SK-N-SH (cell line): ENCODE results near the gene SMYD3. TPM values are rescaled to one million over a fixed set of nuclear protein-coding genes. Genes with fewer than 3 reads are reported as not detected.

Experiments
- CTCF ChIA-PET: fragments of 300-600, 350-600 bp; formaldehyde crosslinking; extraction: SDS; loops from one replicate; lab custom pipeline; 2021; lab: Yijun Ruan, JAX
- POLR2A ChIA-PET: fragments of 350-600 bp; sonication (Branson Sonifier 250); formaldehyde crosslinking; extraction: SDS; loops from one replicate; lab custom pipeline; 2020; ENCODE audit warnings: antibody characterized with exemption, inconsistent platforms; lab: Yijun Ruan, JAX
- DNase-seq: peaks from one replicate; pipeline ENCODE4 v3.0.0; 2012
- H2AFZ ChIP-seq: fragments of 200-600 bp; sonication (generic); 2 replicates; pipeline ENCODE4 v1.8.1; 2016; ENCODE audit warnings: antibody characterized with exemption, mild to moderate bottlenecking, low read depth
- H3F3A ChIP-seq: fragments of 200-600 bp; sonication (generic); replicated peaks from 2 replicates; pipeline ENCODE3; 2016; ENCODE audit warnings: antibody characterized with exemption, mild to moderate bottlenecking; ENCODE audit not compliant: insufficient read depth
- H3K27ac ChIP-seq, 2 experiments: fragments of 200-500 bp in 1 of 2; fragments of 200-600 bp in 1 of 2; sonication (Bioruptor generic) in 1 of 2; sonication (generic), shearing (Covaris generic) in 1 of 2; 2 replicates each; pipeline versions ENCODE4 v1.5.1 to v1.6.1; 2014 to 2016; ENCODE audit warnings: low read depth in 2 of 2, inconsistent platforms in 1 of 2, low read length in 1 of 2, mild to moderate bottlenecking in 1 of 2, mixed read lengths in 1 of 2
- H3K27me3 ChIP-seq: fragments of 200-600 bp; sonication (generic), shearing (Covaris generic); 2 replicates; pipeline ENCODE4 v1.6.1; 2016; ENCODE audit warnings: mixed run types; ENCODE audit not compliant: insufficient read depth
- H3K36me3 ChIP-seq, 2 experiments: fragments of 200-500 bp in 1 of 2; fragments of 200-600 bp in 1 of 2; sonication (Bioruptor generic) in 1 of 2; sonication (generic) in 1 of 2; replicated peaks in 1 of 2; 2 replicates each; pipeline versions ENCODE3 to v1.5.1; 2014 to 2016; ENCODE audit warnings: low read length in 1 of 2, mild to moderate bottlenecking in 1 of 2; ENCODE audit not compliant: insufficient read depth in 2 of 2, control insufficient read depth in 1 of 2
- H3K4me1 ChIP-seq, 2 experiments: fragments of 200-500 bp in 1 of 2; fragments of 200-600 bp in 1 of 2; sonication (Bioruptor generic) in 1 of 2; sonication (generic), shearing (Covaris generic) in 1 of 2; 2 replicates each; pipeline versions ENCODE4 v1.5.1 to v1.6.1; 2014 to 2016; ENCODE audit warnings: low read depth in 1 of 2, low read length in 1 of 2, mixed run types in 1 of 2; ENCODE audit not compliant: insufficient read depth in 2 of 2, control insufficient read depth in 1 of 2
- H3K4me2 ChIP-seq: fragments of 200-600 bp; sonication (generic), shearing (Covaris generic); 2 replicates; pipeline ENCODE4 v1.6.1; 2017; ENCODE audit warnings: mixed run types
- H3K4me3 ChIP-seq, 2 experiments: fragments of 200-500 bp in 1 of 2; fragments of 200-600 bp in 1 of 2; sonication (Bioruptor generic) in 1 of 2; sonication (generic), shearing (Covaris generic) in 1 of 2; 2 replicates each; pipeline versions ENCODE4 v1.5.1 to v1.8.1; 2014 to 2016; ENCODE audit warnings: low read depth in 2 of 2, inconsistent platforms in 1 of 2, low read length in 1 of 2, mild to moderate bottlenecking in 1 of 2, mixed read lengths in 1 of 2, moderate library complexity in 1 of 2
- H3K79me2 ChIP-seq: fragments of 200-600 bp; sonication (generic); 2 replicates; pipeline ENCODE4 v1.8.1; 2017; ENCODE audit warnings: mild to moderate bottlenecking; ENCODE audit not compliant: insufficient read depth
- H3K9ac ChIP-seq: fragments of 200-600 bp; sonication (generic); 2 replicates; pipeline ENCODE4 v1.6.1; 2017; ENCODE audit warnings: mixed run types
- H3K9me2 ChIP-seq: fragments of 200-600 bp; sonication (generic); 2 replicates; pipeline ENCODE4 v1.6.1; 2017; ENCODE audit warnings: mixed run types
- H3K9me3 ChIP-seq: fragments of 200-600 bp; sonication (generic); 2 replicates; pipeline ENCODE4 v1.6.1; 2017; ENCODE audit warnings: mixed run types, mild to moderate bottlenecking, moderate library complexity
- H4K20me1 ChIP-seq: fragments of 200-600 bp; sonication (generic); 2 replicates; pipeline ENCODE4 v1.6.1; 2017; ENCODE audit warnings: mild to moderate bottlenecking, mixed run types; ENCODE audit not compliant: insufficient read depth
- CHD2 ChIP-seq: fragments of 150-350 bp; IDR thresholded peaks from 2 replicates; pipeline ENCODE4 v1.6.1; 2018; ENCODE audit warnings: low read length; ENCODE audit not compliant: partially characterized antibody
- ELF1 ChIP-seq: IDR thresholded peaks from 2 replicates; pipeline ENCODE4 v1.4.0; 2012
- EP300 ChIP-seq, 2 experiments: IDR thresholded peaks; 2 replicates each; pipeline versions ENCODE4 v1.4.0 to v1.6.1; 2012; ENCODE audit warnings: borderline replicate concordance in 1 of 2, low read depth in 1 of 2, low read length in 1 of 2
- EZH2phosphoT487 ChIP-seq: fragments of 200-600 bp; sonication (generic); IDR thresholded peaks from 2 replicates; pipeline ENCODE4 v1.6.1; 2017; ENCODE audit warnings: low read depth, mixed run types, mild to moderate bottlenecking, antibody characterized with exemption, moderate library complexity, borderline replicate concordance
- FOSL2 ChIP-seq: IDR thresholded peaks from 2 replicates; pipeline ENCODE4 v1.4.0; 2012; ENCODE audit warnings: low read depth, mild to moderate bottlenecking, moderate library complexity, borderline replicate concordance
- FOXJ3 ChIP-seq: sonication (generic); formaldehyde crosslinking; IDR thresholded peaks from 2 replicates; pipeline ENCODE4 v1.5.1; 2020; ENCODE audit warnings: mild to moderate bottlenecking, missing genetic modification reagents
- FOXM1 ChIP-seq: IDR thresholded peaks from 2 replicates; pipeline ENCODE4 v1.4.0; 2012; ENCODE audit warnings: low read depth, mild to moderate bottlenecking
- GABPA ChIP-seq: IDR thresholded peaks from 2 replicates; pipeline ENCODE4 v1.4.0; 2012; ENCODE audit warnings: low read depth, mild to moderate bottlenecking
- GATA2 ChIP-seq: sonication (generic); formaldehyde crosslinking; IDR thresholded peaks from 2 replicates; pipeline ENCODE4 v1.5.0; 2020; ENCODE audit warnings: mild to moderate bottlenecking, missing genetic modification reagents
- JUND ChIP-seq: IDR thresholded peaks from 2 replicates; pipeline ENCODE4 v1.4.0; 2012
- MEF2A ChIP-seq: IDR thresholded peaks from 2 replicates; pipeline ENCODE4 v1.4.0; 2012; ENCODE audit warnings: low read depth, borderline replicate concordance
- MXI1 ChIP-seq: IDR thresholded peaks from 2 replicates; pipeline ENCODE4 v1.6.1; 2012; ENCODE audit warnings: mild to moderate bottlenecking, low read depth, low read length, improper control_type of control experiment
- NRF1 ChIP-seq: IDR thresholded peaks from 2 replicates; pipeline ENCODE4 v1.6.1; 2012; ENCODE audit warnings: low read depth, mild to moderate bottlenecking, low read length
- RAD21 ChIP-seq: IDR thresholded peaks from 2 replicates; pipeline ENCODE4 v1.6.1; 2012; ENCODE audit warnings: mild to moderate bottlenecking, low read length
- RCOR1 ChIP-seq: fragments of 150-350 bp; IDR thresholded peaks from 2 replicates; pipeline ENCODE4 v1.6.1; 2017; ENCODE audit warnings: antibody characterized with exemption, low read length
- RFX5 ChIP-seq: IDR thresholded peaks from 2 replicates; pipeline ENCODE4 v1.6.1; 2012; ENCODE audit warnings: mild to moderate bottlenecking, improper control_type of control experiment, low read length
- SIN3A ChIP-seq: IDR thresholded peaks from 2 replicates; pipeline ENCODE4 v1.6.1; 2012; ENCODE audit warnings: low read depth, mild to moderate bottlenecking, low read length, moderate library complexity, borderline replicate concordance
- SMC3 ChIP-seq: IDR thresholded peaks from 2 replicates; pipeline ENCODE4 v1.6.1; 2012; ENCODE audit warnings: low read depth, low read length, improper control_type of control experiment
- TAF1 ChIP-seq: IDR thresholded peaks from 2 replicates; pipeline ENCODE4 v1.6.1; 2012; ENCODE audit warnings: low read depth, mild to moderate bottlenecking, low read length, moderate library complexity, borderline replicate concordance
- TCF12 ChIP-seq: IDR thresholded peaks from 2 replicates; pipeline ENCODE4 v1.4.0; 2012
- YY1 ChIP-seq: IDR thresholded peaks from 2 replicates; pipeline ENCODE4 v1.4.0; 2012; ENCODE audit warnings: low read depth, mild to moderate bottlenecking
- WGBS: methylation state at CpG from one replicate; pipeline ENCODE4 v1.1.6; 2017; ENCODE audit warnings: low lambda C conversion rate; 5-methylcytosine and 5-hydroxymethylcytosine counted together
- polyA plus RNA-seq, 3 experiments: library from polyadenylated mRNA; depleted of rRNA; stranded (reverse); fragments of >200 nt; gene quantifications; 2 replicates each; pipeline ENCODE4 v1.2.3, GENCODE V29; 2012
- TF ChIP-seq, protein P1 (sequence below): IDR thresholded peaks from 2 replicates; pipeline ENCODE4 v1.4.0; 2012; ENCODE audit warnings: low read depth, borderline replicate concordance
- TF ChIP-seq, protein P2 (sequence below): IDR thresholded peaks from 2 replicates; pipeline ENCODE4; 2012
- TF ChIP-seq, protein P3 (sequence below): IDR thresholded peaks from 2 replicates; pipeline ENCODE4 v1.4.0; 2012; ENCODE audit warnings: low read depth, borderline replicate concordance
- TF ChIP-seq, protein P4 (sequence below): IDR thresholded peaks from 2 replicates; pipeline ENCODE4 v1.6.1; 2012; ENCODE audit warnings: mild to moderate bottlenecking, low read depth, low read length, moderate library complexity

SMYD3 gene
- polyA plus RNA-seq, 1 of the 3 experiments (the other 2 are of a cell fraction): 31.4 TPM

DNA sequence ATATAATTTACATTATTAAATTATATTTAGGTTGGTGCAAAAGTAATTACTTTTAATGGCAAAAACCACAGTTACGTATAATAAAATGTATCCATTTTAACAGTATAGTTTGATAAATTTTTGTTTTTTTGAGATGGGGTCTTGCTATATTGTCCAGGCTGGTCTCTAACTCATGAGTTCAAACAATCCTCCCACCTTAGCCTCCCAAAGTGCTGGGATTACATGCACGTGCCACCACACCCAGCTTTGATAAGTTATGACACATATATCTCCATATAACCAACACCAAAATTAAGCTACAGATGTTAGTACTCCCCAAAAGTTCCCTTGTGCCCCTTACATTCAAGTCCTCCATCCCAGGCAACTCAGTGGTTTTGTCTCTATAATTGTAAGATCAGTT is 163.1 kb downstream of the SMYD3 start:
- Histone ChIP-seq H3K27me3 (no peaks in the 10 kb centered on the region), H3K27ac (no peak overlapping the region), H4K20me1 (no peaks in the 10 kb centered on the region), H3K4me3 (no peak overlapping the region), H3K9me2 (no peaks in the 10 kb centered on the region), H3K79me2 (no peaks in the 10 kb centered on the region), H3K9ac (no peak overlapping the region), H3K4me1 (no peaks in the 10 kb centered on the region), H3K36me3 (peaks cover 0 to 10% of the 10 kb centered on the region in 2 experiments), H3K9me3 (peaks cover 4% of the 10 kb centered on the region; the same call in 1 of the 2 replicates), H3F3A (no peaks in the 10 kb centered on the region), H3K4me2 (no peak overlapping the region), H2AFZ (no peak overlapping the region)
- no peak for DNase-seq
- CTCF ChIA-PET: no interaction called here
- WGBS: 98% methylated on average over 2 of the region's 2 CpGs
- POLR2A ChIA-PET: no interaction called here
- TF ChIP-seq MEF2A: no peak
- TF ChIP-seq RCOR1: no peak
- no peak for TF ChIP-seq TCF12
- TF ChIP-seq FOXJ3: no peak
- TF ChIP-seq JUND: no peak
- TF ChIP-seq, protein P1, sequence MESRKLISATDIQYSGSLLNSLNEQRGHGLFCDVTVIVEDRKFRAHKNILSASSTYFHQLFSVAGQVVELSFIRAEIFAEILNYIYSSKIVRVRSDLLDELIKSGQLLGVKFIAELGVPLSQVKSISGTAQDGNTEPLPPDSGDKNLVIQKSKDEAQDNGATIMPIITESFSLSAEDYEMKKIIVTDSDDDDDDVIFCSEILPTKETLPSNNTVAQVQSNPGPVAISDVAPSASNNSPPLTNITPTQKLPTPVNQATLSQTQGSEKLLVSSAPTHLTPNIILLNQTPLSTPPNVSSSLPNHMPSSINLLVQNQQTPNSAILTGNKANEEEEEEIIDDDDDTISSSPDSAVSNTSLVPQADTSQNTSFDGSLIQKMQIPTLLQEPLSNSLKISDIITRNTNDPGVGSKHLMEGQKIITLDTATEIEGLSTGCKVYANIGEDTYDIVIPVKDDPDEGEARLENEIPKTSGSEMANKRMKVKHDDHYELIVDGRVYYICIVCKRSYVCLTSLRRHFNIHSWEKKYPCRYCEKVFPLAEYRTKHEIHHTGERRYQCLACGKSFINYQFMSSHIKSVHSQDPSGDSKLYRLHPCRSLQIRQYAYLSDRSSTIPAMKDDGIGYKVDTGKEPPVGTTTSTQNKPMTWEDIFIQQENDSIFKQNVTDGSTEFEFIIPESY: no peak
- no peak for TF ChIP-seq FOSL2
- TF ChIP-seq CHD2: no peak
- no peak for TF ChIP-seq FOXM1
- TF ChIP-seq, protein P2, sequence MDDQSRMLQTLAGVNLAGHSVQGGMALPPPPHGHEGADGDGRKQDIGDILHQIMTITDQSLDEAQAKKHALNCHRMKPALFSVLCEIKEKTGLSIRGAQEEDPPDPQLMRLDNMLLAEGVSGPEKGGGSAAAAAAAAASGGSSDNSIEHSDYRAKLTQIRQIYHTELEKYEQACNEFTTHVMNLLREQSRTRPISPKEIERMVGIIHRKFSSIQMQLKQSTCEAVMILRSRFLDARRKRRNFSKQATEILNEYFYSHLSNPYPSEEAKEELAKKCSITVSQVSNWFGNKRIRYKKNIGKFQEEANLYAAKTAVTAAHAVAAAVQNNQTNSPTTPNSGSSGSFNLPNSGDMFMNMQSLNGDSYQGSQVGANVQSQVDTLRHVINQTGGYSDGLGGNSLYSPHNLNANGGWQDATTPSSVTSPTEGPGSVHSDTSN: no peak
- TF ChIP-seq GATA2 (CRISPR knock-in tag): no peak
- no peak for TF ChIP-seq YY1
- TF ChIP-seq, protein P3, sequence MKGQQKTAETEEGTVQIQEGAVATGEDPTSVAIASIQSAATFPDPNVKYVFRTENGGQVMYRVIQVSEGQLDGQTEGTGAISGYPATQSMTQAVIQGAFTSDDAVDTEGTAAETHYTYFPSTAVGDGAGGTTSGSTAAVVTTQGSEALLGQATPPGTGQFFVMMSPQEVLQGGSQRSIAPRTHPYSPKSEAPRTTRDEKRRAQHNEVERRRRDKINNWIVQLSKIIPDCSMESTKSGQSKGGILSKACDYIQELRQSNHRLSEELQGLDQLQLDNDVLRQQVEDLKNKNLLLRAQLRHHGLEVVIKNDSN: no peak
- TF ChIP-seq GABPA: no peak
- no peak for TF ChIP-seq NRF1
- TF ChIP-seq MXI1: no peak
- no peak for TF ChIP-seq ELF1

DNA sequence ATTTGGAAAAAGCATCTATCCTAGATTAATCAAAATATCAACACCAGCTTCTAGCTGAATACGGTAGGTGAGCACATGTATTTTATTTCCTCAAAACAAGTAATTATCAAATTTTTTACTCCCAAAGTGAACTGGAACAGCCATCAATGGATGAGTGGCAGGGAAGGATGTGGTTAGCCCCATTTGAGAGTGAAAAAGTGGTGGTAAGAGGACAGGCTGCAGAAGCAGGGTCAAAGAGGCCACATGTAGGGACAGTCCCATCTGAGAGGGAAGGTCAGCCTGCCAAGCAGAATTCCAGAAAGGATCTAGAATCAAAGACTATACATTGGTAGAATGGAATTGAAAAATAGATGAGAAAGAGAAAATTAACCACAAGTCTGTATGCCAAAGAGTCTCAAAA is 163.8 kb downstream of the SMYD3 start:
- H3K27ac ChIP-seq: no peak overlapping the region
- H3K9me3 ChIP-seq: peaks cover 4% of the 10 kb centered on the region; the same call in 1 of the 2 replicates
- no peaks in the 10 kb centered on the region for H3K9me2 ChIP-seq
- no peaks in the 10 kb centered on the region for H3K4me1 ChIP-seq
- POLR2A ChIA-PET: no interaction called here
- 100% methylated on average over 1 of the region's 1 CpG for WGBS
- DNase-seq: no peak
- no peaks in the 10 kb centered on the region for H3K79me2 ChIP-seq
- no peaks in the 10 kb centered on the region for H3K27me3 ChIP-seq
- no peaks in the 10 kb centered on the region for H4K20me1 ChIP-seq
- H3K9ac ChIP-seq: no peak overlapping the region
- CTCF ChIA-PET: no interaction called here
- no peak overlapping the region for H3K4me2 ChIP-seq
- H3K36me3 ChIP-seq: peaks cover 0 to 10% of the 10 kb centered on the region in 2 experiments
- H2AFZ ChIP-seq: no peak overlapping the region
- H3K4me3 ChIP-seq: no peak overlapping the region
- H3F3A ChIP-seq: no peaks in the 10 kb centered on the region
- TF ChIP-seq EZH2phosphoT487 (no peak), GABPA (no peak), RAD21 (no peak), EP300 (IDR thresholded peaks at IDR 0.05; ENCODE audit: borderline replicate concordance in 1 of 2, low read depth in 1 of 2, low read length in 1 of 2) (no peak), SMC3 (no peak), SIN3A (no peak), RFX5 (no peak), JUND (no peak), TAF1 (no peak), FOXM1 (no peak)
- TF ChIP-seq, protein P4, sequence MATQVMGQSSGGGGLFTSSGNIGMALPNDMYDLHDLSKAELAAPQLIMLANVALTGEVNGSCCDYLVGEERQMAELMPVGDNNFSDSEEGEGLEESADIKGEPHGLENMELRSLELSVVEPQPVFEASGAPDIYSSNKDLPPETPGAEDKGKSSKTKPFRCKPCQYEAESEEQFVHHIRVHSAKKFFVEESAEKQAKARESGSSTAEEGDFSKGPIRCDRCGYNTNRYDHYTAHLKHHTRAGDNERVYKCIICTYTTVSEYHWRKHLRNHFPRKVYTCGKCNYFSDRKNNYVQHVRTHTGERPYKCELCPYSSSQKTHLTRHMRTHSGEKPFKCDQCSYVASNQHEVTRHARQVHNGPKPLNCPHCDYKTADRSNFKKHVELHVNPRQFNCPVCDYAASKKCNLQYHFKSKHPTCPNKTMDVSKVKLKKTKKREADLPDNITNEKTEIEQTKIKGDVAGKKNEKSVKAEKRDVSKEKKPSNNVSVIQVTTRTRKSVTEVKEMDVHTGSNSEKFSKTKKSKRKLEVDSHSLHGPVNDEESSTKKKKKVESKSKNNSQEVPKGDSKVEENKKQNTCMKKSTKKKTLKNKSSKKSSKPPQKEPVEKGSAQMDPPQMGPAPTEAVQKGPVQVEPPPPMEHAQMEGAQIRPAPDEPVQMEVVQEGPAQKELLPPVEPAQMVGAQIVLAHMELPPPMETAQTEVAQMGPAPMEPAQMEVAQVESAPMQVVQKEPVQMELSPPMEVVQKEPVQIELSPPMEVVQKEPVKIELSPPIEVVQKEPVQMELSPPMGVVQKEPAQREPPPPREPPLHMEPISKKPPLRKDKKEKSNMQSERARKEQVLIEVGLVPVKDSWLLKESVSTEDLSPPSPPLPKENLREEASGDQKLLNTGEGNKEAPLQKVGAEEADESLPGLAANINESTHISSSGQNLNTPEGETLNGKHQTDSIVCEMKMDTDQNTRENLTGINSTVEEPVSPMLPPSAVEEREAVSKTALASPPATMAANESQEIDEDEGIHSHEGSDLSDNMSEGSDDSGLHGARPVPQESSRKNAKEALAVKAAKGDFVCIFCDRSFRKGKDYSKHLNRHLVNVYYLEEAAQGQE: no peak
